Esophagus squamous epithelium (tissue), 4 donors: ENCODE measurements around the gene CCDC201.

Source experiments
- POLR2A ChIP-seq, 4 donors: fragments of 450-650 bp; IDR thresholded peaks; one replicate each; pipeline ENCODE4 v1.6.1; 2017; ENCODE audit warnings: antibody characterized with exemption in 4 of 4, mild to moderate bottlenecking in 4 of 4, moderate library complexity in 3 of 4
- TF ChIP-seq, protein P1 (sequence below), 6 experiments: fragments of 450-650 bp in 4 of 6; fragments of 200-600 bp in 2 of 6; sonication (generic) in 2 of 6; IDR thresholded peaks; one replicate each; pipeline ENCODE4 v1.5.1; 2016 to 2019; ENCODE audit warnings: antibody characterized with exemption in 6 of 6, mild to moderate bottlenecking in 4 of 6, moderate library complexity in 4 of 6

DNA sequence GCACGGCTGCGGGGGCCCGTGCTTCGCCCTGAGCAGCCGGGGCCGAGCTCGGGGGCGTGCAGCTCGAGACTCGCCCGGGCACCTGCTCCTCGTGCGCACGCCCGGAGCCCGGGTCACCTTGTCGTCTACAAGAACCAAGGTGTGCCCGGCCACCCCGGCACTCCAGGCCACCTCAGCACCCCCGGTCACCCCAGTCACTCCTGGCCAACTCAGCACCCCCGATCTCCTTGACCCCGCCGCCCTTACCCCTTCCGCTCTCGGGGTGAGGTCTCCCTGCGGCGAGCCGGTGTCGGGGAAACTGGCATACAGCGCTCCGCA, 48.5 kb upstream of the CCDC201 start:
- TF ChIP-seq, protein P1, sequence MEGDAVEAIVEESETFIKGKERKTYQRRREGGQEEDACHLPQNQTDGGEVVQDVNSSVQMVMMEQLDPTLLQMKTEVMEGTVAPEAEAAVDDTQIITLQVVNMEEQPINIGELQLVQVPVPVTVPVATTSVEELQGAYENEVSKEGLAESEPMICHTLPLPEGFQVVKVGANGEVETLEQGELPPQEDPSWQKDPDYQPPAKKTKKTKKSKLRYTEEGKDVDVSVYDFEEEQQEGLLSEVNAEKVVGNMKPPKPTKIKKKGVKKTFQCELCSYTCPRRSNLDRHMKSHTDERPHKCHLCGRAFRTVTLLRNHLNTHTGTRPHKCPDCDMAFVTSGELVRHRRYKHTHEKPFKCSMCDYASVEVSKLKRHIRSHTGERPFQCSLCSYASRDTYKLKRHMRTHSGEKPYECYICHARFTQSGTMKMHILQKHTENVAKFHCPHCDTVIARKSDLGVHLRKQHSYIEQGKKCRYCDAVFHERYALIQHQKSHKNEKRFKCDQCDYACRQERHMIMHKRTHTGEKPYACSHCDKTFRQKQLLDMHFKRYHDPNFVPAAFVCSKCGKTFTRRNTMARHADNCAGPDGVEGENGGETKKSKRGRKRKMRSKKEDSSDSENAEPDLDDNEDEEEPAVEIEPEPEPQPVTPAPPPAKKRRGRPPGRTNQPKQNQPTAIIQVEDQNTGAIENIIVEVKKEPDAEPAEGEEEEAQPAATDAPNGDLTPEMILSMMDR (IDR thresholded peaks at IDR 0.05): no peak
- TF ChIP-seq POLR2A (IDR thresholded peaks at IDR 0.05): no peak
